ENCODE measurements around the gene DPCD. TPM values are rescaled to one million over a fixed set of nuclear protein-coding genes. Genes with fewer than 3 reads are reported as not detected.

The DPCD gene
- total and polyA plus RNA-seq, 2 of the 8 experiments (the other 6 are each of a cell fraction or from before 2014, with no cell fraction given): 21.2 to 31.4 TPM

- Histone ChIP-seq H3K36me3 (ENCODE audit: control insufficient read depth in 2 of 4, insufficient read depth in 4 of 4, low read length in 3 of 4) (peaks cover 0 to 8% (median 1%) of the 10 kb centered on the region in 4 experiments; a peak in 3 of 8 replicates), H2BK12ac (ENCODE audit: low read depth, low read length) (peak overlapping the region; percentile 92; the same call in 1 of the 2 replicates), H3K23me2 (ENCODE audit: low read depth, low read length) (no peaks in the 10 kb centered on the region), H2BK20ac (ENCODE audit: low read length) (no peak overlapping the region), H3K79me1 (ENCODE audit: low read depth, low read length) (no peaks in the 10 kb centered on the region; the same call in 1 of the 2 replicates), H3K79me2 (ENCODE audit: control insufficient read depth in 1 of 2, insufficient read depth in 2 of 2, low read length in 2 of 2) (no peaks in the 10 kb centered on the region), H3K56ac (replicated peaks; ENCODE audit: insufficient read length, low read depth, low read length) (no peak overlapping the region), H3K4me3 (ENCODE audit: extremely low read depth in 1 of 4, insufficient read depth in 2 of 4, low read depth in 3 of 4, low read length in 4 of 4) (no peak overlapping the region), H4K8ac (ENCODE audit: extremely low read depth, insufficient read depth, low read length) (no peak overlapping the region), H2AFZ (ENCODE audit: low read length) (no peak overlapping the region), H3K18ac (ENCODE audit: extremely low read depth, low read length) (no peak overlapping the region; the same call in 1 of the 2 replicates), H3K27ac (ENCODE audit: low read depth, low read length) (no peak overlapping the region), H2BK15ac (ENCODE audit: low read length) (peak overlapping the region; percentile 83; the same call in 1 of the 2 replicates), H4K5ac (ENCODE audit: insufficient read length, low read depth, low read length) (peak overlapping the region; percentile 51), H2AK5ac (ENCODE audit: low read depth, low read length) (peak overlapping the region; percentile 82; the same call in 1 of the 2 replicates), H3K23ac (ENCODE audit: insufficient read length) (no peak overlapping the region), H3K4me2 (ENCODE audit: insufficient read depth in 1 of 2, low read depth in 2 of 2, low read length in 2 of 2) (peak overlapping the region; percentile 31 to 45; a peak in 2 of 4 replicates), H2BK5ac (ENCODE audit: low read depth, low read length) (0 out of 2 replicates have a peak overlapping the region, but pooled peaks have one; percentile 24), H4K91ac (replicated peaks; ENCODE audit: insufficient read length, low read length) (peak overlapping the region; percentile 41), H3K14ac (ENCODE audit: insufficient read length) (no peak overlapping the region), H3K9me3 (ENCODE audit: insufficient read depth in 2 of 2, low read depth in 1 of 2, low read length in 1 of 2) (no peaks in the 10 kb centered on the region), H4K20me1 (replicated peaks in 1 of 2; ENCODE audit: control insufficient read depth in 1 of 2, insufficient read depth in 2 of 2, low read length in 2 of 2) (peaks cover 0 to 1% of the 10 kb centered on the region in 2 experiments), H3K9ac (replicated peaks in 1 of 4; ENCODE audit: extremely low read depth in 1 of 4, low read depth in 3 of 4, low read length in 3 of 4) (no peak overlapping the region), H2BK120ac (replicated peaks; ENCODE audit: low read depth, low read length) (no peak overlapping the region), H3K27me3 (replicated peaks in 1 of 4; ENCODE audit: control insufficient read depth in 3 of 4, extremely low read depth in 1 of 4, insufficient read depth in 3 of 4, low read length in 3 of 4) (no peaks in the 10 kb centered on the region), H3K4ac (replicated peaks; ENCODE audit: insufficient read length, low read depth, low read length) (no peak overlapping the region), H3K4me1 (replicated peaks in 1 of 4; ENCODE audit: control insufficient read depth in 3 of 4, insufficient read depth in 4 of 4, low read length in 3 of 4) (peaks cover 5 to 17% (median 13%) of the 10 kb centered on the region in 4 experiments)
- WGBS, 2 experiments (ENCODE audit: extremely low coverage in 1 of 2, insufficient coverage in 1 of 2, insufficient read length in 1 of 2, insufficient replicate concordance in 2 of 2, low coverage in 1 of 2, low lambda C conversion rate in 2 of 2, missing lambda C conversion rate in 1 of 2): 78% methylated on average over 5 of the region's 5 CpGs; no CpG with 5 or more reads in 1 of the 2 experiments
- ChIA-PET CTCF (ENCODE audit: partially characterized antibody) (interaction anchor here (0.8 to 10.9 kb wide), 15 partner anchors 12 to 401 kb away, joined by 3 to 131 read pairs (median 4); partner anchors contain the start of gene NPM3), POLR2A (ENCODE audit: partially characterized antibody) (interaction anchor here (0.5 to 2.2 kb wide), 4 partner anchors 28 to 203 kb away, joined by 3 to 10 read pairs (median 4); partner anchors contain the start of gene OGA)
- FAIRE-seq (no peak), DNase-seq (ENCODE audit: low read depth in 1 of 2, low spot score in 2 of 2) (no peak)
- no peak for TF ChIP-seq BACH1 (IDR thresholded peaks at IDR 0.05; ENCODE audit: low read length)
- no peak for TF ChIP-seq RAD21 (IDR thresholded peaks at IDR 0.05 in 1 of 2, conservative IDR thresholded peaks at IDR 0.05 in 1 of 2; ENCODE audit: low read depth in 2 of 2, low read length in 2 of 2)
- no peak for TF ChIP-seq CBX5 (IDR thresholded peaks at IDR 0.05; ENCODE audit: low read depth, low read length)
- no peak for TF ChIP-seq MAFK (IDR thresholded peaks at IDR 0.05; ENCODE audit: low read depth, low read length)
- no peak for TF ChIP-seq KDM4A (IDR thresholded peaks at IDR 0.05; ENCODE audit: low read depth, low read length, severe bottlenecking)
- no peak for TF ChIP-seq TCF12 (IDR thresholded peaks at IDR 0.05; ENCODE audit: low read depth, low read length)
- TF ChIP-seq HDAC2 (IDR thresholded peaks at IDR 0.05; ENCODE audit: borderline replicate concordance in 1 of 2, low read depth in 2 of 2, low read length in 2 of 2): no peak
- no peak for TF ChIP-seq SP1 (IDR thresholded peaks at IDR 0.05; ENCODE audit: low read depth, low read length)
- no peak for TF ChIP-seq RBBP5 (IDR thresholded peaks at IDR 0.05; ENCODE audit: borderline replicate concordance, low read depth, low read length)
- TF ChIP-seq EP300 (IDR thresholded peaks at IDR 0.05; ENCODE audit: borderline replicate concordance in 1 of 2, low read depth in 2 of 2, low read length in 2 of 2): no peak
- TF ChIP-seq ZNF274 (IDR thresholded peaks at IDR 0.05; ENCODE audit: borderline replicate concordance, extremely low read depth, low read length): no peak
- no peak for TF ChIP-seq JUN (IDR thresholded peaks at IDR 0.05; ENCODE audit: low read depth, low read length)
Measured at GRCh38 chr10:101615525-101616116, 27.5 kb downstream of the DPCD start.

Measured in H1 (cell line).